ENCODE results near the gene C1QTNF8.

C1QTNF8 gene

GRCh38 chr16:1063728-1064127, 32.3 kb downstream of the C1QTNF8 start:
- no peak for DNase-seq (ENCODE audit: low read depth in 3 of 3, low spot score in 1 of 3)

DNA sequence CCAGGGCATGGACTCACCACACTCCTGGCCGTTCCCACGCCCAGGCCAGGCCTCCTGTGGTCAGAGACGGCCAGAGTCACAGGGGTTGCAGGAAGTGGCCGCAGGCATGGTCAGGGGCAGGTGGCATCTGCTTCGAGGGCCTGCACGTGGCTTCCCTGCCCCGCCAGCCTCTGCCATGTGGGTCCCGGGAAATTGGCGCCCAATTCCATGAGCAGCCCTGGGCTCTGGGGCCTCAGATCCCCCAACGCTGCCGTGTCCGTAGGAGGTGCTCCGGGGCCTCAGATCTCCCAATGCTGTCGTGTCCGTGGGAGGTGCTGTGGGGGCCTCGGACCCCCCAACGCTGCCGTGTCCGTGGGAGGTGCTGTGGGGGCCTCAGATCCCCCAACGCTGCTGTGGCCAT, 33.1 kb downstream of the C1QTNF8 start:
- no peak for DNase-seq (ENCODE audit: low read depth in 3 of 3, low spot score in 1 of 3)

DNA sequence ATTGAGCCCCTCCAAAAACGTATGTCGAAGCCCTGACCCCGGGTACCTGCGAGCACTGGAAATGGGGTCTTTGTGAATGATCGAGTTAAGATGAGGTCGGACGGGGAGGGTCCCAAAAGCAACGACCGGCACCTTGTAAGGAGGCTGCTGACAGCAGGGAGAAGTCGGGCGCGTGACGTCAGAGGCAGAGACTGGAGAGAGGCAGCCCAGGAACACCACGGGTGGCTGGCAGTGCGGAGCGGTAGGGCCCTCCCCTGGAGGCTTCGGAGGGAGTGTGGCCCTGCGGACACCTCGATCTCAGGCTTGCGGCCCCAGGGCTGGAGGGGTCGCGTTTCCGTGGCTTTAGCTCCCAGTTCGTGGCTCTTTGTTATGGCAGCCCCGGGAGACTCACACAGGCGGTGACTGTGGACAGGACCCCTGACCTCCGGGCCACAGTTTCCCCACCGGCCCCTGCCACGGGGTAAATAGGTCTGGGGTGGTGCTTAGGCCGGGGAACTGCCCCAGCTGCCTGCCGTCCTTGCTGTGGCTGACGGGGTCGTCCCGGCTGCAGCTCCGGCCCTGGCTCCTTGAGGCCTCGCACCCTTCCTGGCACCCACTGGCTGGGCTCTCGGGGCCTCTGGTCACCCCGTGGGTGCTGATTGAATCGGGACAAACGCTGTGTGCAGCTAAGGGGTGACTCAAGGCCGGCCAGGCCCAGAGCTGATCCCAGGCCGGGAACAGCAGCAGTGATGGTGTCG, 34.1 kb downstream of the C1QTNF8 start:
- DNase-seq (ENCODE audit: low read depth in 3 of 3, low spot score in 1 of 3): no peak

DNA sequence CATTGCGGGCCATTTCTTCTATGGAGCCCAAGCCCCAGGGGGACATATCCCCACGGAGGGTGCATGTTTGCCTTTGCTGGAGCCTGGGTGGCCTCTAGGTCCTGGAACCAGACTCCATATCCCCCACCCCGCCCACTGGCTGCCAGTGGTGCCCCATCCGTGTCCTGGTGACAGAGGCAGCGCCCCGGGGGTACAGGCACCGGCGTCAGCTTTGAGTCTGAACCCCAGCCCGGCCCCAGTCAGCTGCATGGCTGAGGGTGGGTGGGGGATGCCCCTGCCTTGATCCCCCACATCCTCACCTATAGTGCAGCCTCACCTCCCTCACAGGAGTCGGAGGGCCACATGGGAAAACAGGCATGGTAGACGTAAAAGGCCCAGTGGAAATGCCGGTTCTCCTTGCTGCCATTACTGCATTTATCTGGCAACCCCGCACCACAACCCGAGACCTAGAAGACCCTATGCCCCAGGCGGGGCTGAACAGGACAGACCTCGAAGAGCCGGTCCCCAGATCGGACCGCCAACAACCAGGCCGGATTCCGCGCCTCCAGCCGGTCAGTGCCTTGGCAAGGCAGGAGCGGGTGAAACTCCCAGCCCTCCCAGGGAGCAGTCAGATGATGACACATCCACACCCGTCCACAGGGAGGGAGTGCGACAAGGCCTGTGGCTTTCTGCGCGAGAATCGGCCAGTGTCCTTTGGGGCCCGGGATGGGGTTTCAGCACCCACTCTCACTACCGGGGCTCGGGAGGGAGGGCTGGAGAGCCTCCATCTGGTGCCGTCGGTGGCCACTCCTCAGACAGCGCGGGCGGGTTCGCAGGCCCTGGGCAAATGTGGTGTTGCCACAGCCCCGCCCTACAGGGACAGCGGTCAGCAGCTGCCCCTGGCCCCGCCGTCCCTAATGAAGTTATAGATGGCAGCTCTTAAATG, 35.4 kb downstream of the C1QTNF8 start:
- no peak for DNase-seq (ENCODE audit: low read depth in 3 of 3, low spot score in 1 of 3)

GRCh38 chr16:1059310-1059709, 36.7 kb downstream of the C1QTNF8 start:
- no peak for DNase-seq (ENCODE audit: low read depth in 3 of 3, low spot score in 1 of 3)

DNA sequence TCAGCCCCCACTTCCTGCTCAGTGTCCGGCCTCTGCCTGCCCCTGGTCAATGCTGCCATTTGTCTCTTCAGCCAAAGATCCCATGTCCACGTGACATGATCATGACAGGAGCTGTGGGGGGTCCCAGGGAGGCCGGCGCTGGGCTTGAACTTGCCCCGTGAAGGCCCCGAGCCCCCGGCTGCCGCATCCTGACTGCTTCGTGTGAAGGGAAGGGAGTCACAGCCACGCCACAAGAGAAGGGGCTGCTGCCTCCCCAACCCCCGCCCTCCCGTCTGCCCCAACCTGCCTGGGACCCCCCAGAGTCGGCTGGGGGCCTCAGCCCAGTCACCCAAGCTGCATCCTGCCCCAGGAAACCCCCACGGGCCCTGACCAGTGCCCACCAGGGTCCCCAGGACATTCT, 37.8 kb downstream of the C1QTNF8 start:
- no peak for DNase-seq (ENCODE audit: low read depth in 3 of 3, low spot score in 1 of 3)

- DNase-seq (ENCODE audit: low read depth in 3 of 3, low spot score in 1 of 3): peak in 2 of 3 donors; percentile 43 to 74
These were observed 38.7 kb downstream of the C1QTNF8 start for GRCh38 chr16:1057252-1057932.

DNA sequence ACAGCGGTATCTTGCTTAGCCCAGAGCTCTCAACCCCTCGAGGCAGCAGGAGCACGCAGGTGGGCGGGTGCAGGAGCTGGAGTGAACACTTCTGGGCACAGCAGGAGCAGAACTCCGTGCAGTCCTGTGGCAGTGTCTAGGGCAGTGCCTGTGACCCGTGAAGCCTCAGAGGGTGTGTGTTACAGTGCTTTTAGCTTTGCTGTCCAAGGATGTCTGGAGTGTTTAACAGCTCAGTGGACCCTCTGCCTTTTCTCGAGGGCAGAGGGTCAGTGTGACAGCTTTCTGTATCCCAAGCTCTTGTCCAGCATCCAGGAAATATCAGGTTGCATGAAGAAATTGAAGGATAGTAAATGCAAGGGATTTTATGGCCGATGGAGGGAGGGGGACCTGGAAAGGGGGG, 39.8 kb downstream of the C1QTNF8 start:
- DNase-seq (ENCODE audit: low read depth in 3 of 3, low spot score in 1 of 3): no peak

- DNase-seq (ENCODE audit: low read depth in 3 of 3, low spot score in 1 of 3): no peak
These were observed 40.5 kb downstream of the C1QTNF8 start for GRCh38 chr16:1055557-1055924.

- peak in 1 of 3 donors; percentile 35 for DNase-seq (ENCODE audit: low read depth in 3 of 3, low spot score in 1 of 3)
These were observed 41.1 kb downstream of the C1QTNF8 start for GRCh38 chr16:1054660-1055556.

- DNase-seq (ENCODE audit: low read depth in 3 of 3, low spot score in 1 of 3): no peak
These were observed 42.2 kb downstream of the C1QTNF8 start for GRCh38 chr16:1053700-1054368.

- no peak for DNase-seq (ENCODE audit: low read depth in 3 of 3, low spot score in 1 of 3)
These were observed 42.9 kb downstream of the C1QTNF8 start for GRCh38 chr16:1053121-1053521.

GRCh38 chr16:1052721-1053120, 43.3 kb downstream of the C1QTNF8 start:
- DNase-seq (ENCODE audit: low read depth in 3 of 3, low spot score in 1 of 3): no peak

DNA sequence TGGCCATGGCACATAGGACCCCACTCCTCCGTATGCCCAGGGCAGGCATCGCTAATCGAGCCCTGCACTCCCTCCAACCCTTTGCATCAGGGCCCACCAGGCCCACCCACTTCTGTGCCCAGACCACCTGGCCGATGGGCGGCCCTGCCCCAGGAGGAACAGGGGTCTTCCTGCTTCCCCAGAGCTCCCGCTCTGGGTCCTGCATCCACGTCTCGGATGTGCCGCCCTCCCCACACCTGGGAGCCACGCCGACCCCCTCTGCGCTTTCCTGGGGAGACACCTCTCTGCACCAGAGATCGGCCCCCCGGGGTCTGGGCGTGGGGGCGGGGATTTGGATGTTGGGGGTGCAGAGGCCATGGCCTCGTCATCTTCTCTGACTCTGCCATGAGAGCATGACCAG, 44.6 kb downstream of the C1QTNF8 start:
- no peak for DNase-seq (ENCODE audit: low read depth in 3 of 3, low spot score in 1 of 3)

- no peak for DNase-seq (ENCODE audit: low read depth in 3 of 3, low spot score in 1 of 3)
These were observed 45.1 kb downstream of the C1QTNF8 start for GRCh38 chr16:1050921-1051320.

DNA sequence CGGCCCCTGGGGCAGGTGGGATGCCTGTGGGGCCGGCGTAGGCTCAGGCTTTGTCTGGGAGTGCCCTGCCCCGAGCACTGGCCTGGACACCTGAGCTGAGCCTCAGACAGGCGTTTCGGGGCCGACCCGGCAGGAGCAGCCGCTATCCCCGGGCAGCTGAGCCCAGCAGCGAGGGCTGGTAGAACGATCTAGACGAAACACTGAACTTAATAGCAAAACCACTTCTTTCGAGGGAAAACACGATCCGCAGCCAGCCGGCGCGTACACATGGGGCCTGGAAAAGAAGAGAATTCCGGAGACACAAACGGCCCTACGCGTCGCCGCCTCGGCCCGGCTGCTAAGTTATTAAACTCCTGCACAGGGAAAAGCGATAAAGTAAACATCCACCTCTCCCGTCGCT, 45.5 kb downstream of the C1QTNF8 start:
- DNase-seq (ENCODE audit: low read depth in 3 of 3, low spot score in 1 of 3): no peak

DNA sequence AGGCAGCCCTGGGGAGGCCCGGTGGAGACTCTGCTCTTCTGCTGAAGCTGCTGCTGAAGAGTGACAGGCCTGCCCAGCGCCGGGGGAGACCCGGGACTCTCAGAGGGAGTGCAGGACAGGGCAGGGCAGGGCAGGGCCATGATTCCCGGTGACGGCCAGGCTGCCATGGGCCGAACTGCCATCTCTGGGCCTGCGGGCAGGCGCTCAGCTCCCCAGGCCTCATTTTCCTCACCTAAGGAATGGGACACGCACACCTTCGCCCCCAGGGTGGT, 46.1 kb downstream of the C1QTNF8 start:
- no peak for DNase-seq (ENCODE audit: low read depth in 3 of 3, low spot score in 1 of 3)

GRCh38 chr16:1049113-1049975, 46.7 kb downstream of the C1QTNF8 start:
- DNase-seq (ENCODE audit: low read depth in 3 of 3, low spot score in 1 of 3): no peak

GRCh38 chr16:1048442-1049112, 47.5 kb downstream of the C1QTNF8 start:
- no peak for DNase-seq (ENCODE audit: low read depth in 3 of 3, low spot score in 1 of 3)
